ENCODE results near the gene CHD3.
A peak's percentile ranks its signal among the peaks of the same experiment; 100 is the strongest.

DNA sequence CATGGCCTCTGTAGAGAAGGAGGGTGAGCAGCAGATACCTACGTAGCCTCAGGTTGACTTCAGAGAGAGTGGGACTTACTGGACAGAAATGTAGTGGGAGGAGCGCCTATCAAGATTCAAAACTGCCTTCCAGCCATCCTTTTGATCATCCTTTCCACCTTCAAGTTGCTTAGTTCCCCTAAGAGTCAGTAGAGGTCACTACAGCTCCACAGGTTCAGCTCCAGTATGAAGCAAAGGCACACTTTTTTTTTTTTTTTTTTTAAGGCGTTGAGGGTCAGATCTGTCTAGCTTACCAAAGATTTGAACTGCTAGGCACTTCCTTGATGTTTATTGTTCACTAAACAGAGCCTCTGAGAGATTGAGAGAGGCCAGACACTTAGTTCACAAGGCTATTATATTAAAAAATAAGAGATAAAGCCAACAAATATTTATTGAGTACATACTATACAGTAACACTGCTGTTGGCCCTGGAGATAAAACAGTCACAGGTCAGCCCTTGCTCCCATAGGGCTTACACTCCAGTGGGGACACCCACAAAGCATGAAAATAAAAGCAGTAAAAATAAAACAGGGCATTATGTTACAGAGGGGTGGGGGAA lies 24.4 kb downstream of the CHD3 start:
- TF ChIP-seq, protein P1, sequence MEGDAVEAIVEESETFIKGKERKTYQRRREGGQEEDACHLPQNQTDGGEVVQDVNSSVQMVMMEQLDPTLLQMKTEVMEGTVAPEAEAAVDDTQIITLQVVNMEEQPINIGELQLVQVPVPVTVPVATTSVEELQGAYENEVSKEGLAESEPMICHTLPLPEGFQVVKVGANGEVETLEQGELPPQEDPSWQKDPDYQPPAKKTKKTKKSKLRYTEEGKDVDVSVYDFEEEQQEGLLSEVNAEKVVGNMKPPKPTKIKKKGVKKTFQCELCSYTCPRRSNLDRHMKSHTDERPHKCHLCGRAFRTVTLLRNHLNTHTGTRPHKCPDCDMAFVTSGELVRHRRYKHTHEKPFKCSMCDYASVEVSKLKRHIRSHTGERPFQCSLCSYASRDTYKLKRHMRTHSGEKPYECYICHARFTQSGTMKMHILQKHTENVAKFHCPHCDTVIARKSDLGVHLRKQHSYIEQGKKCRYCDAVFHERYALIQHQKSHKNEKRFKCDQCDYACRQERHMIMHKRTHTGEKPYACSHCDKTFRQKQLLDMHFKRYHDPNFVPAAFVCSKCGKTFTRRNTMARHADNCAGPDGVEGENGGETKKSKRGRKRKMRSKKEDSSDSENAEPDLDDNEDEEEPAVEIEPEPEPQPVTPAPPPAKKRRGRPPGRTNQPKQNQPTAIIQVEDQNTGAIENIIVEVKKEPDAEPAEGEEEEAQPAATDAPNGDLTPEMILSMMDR (IDR thresholded peaks at IDR 0.05) = peak; percentile 19 to 48 (median 22)
- TF ChIP-seq POLR2A (IDR thresholded peaks at IDR 0.05) (no peak), POLR2AphosphoS5 (IDR thresholded peaks at IDR 0.05; ENCODE audit: insufficient read depth in 1 of 2, low read depth in 1 of 2) (no peak)

Data from vagina (tissue), 2 donors.